HepG2 (cell line): Measurements from ENCODE around the gene FBXO24. TPM values are rescaled to one million over a fixed set of nuclear protein-coding genes. Genes with fewer than 3 reads are reported as not detected.

Experiments
- AGO1 ChIP-seq: fragments of 200-400 bp; formaldehyde crosslinking; IDR thresholded peaks from 2 replicates; pipeline ENCODE4 v1.6.1; 2017; ENCODE audit warnings: mild to moderate bottlenecking, low read depth, low read length, moderate library complexity; ENCODE audit not compliant: poor library complexity, severe bottlenecking
- CEBPG ChIP-seq: IDR thresholded peaks from 2 replicates; pipeline ENCODE4 v1.6.1; 2016
- CENPT ChIP-seq: sonication (generic); formaldehyde crosslinking; IDR thresholded peaks from 2 replicates; pipeline ENCODE4 v1.8.0; 2022; ENCODE audit warnings: low read depth, mild to moderate bottlenecking, moderate library complexity, missing genetic modification reagents
- DMAP1 ChIP-seq: IDR thresholded peaks from 2 replicates; pipeline ENCODE4 v1.6.1; 2016
- GATAD2A ChIP-seq: IDR thresholded peaks from 2 replicates; pipeline ENCODE4 v1.6.1; 2016
- GTF3A ChIP-seq: sonication (generic); formaldehyde crosslinking; conservative IDR thresholded peaks from 2 replicates; pipeline ENCODE4 v1.4.0; 2020; ENCODE audit warnings: mild to moderate bottlenecking, missing genetic modification reagents
- HCFC1 ChIP-seq: fragments of 150-350 bp; IDR thresholded peaks from 2 replicates; pipeline ENCODE4 v1.6.1; 2014; ENCODE audit warnings: low read depth, low read length
- HMGA1 ChIP-seq: sonication (generic); formaldehyde crosslinking; conservative IDR thresholded peaks from 2 replicates; pipeline ENCODE4 v1.4.0; 2020; ENCODE audit warnings: missing genetic modification reagents
- IRF2 ChIP-seq: IDR thresholded peaks from 2 replicates; pipeline ENCODE4 v1.6.1; 2018; ENCODE audit warnings: missing genetic modification reagents, missing compliant biosample characterization
- IRF9 ChIP-seq: sonication (generic); formaldehyde crosslinking; IDR thresholded peaks from 2 replicates; pipeline ENCODE4 v1.8.0; 2022; ENCODE audit warnings: missing genetic modification reagents, mild to moderate bottlenecking, borderline replicate concordance
- KAT7 ChIP-seq: IDR thresholded peaks from 2 replicates; pipeline ENCODE4 v1.6.1; 2018; ENCODE audit warnings: borderline replicate concordance, missing compliant biosample characterization
- MEIS2 ChIP-seq: sonication (generic); formaldehyde crosslinking; IDR thresholded peaks from 2 replicates; pipeline ENCODE4 v1.9.0; 2021; ENCODE audit warnings: mild to moderate bottlenecking, missing genetic modification reagents
- MTA3 ChIP-seq: sonication (generic); formaldehyde crosslinking; IDR thresholded peaks from 2 replicates; pipeline ENCODE4 v1.4.0; 2020; ENCODE audit warnings: missing genetic modification reagents
- MXI1 ChIP-seq: IDR thresholded peaks from 3 replicates; pipeline ENCODE4 v1.6.1; 2012; ENCODE audit warnings: low read depth, low read length, inconsistent platforms, borderline replicate concordance
- NFIC ChIP-seq: IDR thresholded peaks from 2 replicates; pipeline ENCODE4 v1.6.1; 2012; ENCODE audit warnings: mild to moderate bottlenecking, low read length, inconsistent platforms
- NR2C2 ChIP-seq: sonication (generic); formaldehyde crosslinking; IDR thresholded peaks from 2 replicates; pipeline ENCODE4 v1.4.0; 2020; ENCODE audit warnings: missing genetic modification reagents, mild to moderate bottlenecking, moderate library complexity, borderline replicate concordance
- NR2F2 ChIP-seq: IDR thresholded peaks from 2 replicates; pipeline ENCODE4 v1.6.1; 2012; ENCODE audit warnings: low read depth, inconsistent platforms, borderline replicate concordance
- RAD21 ChIP-seq: fragments of 450-650 bp; formaldehyde crosslinking; IDR thresholded peaks from 2 replicates; pipeline ENCODE4 v1.5.0; 2020; ENCODE audit warnings: mild to moderate bottlenecking
- RFX1 ChIP-seq: fragments of 450-650 bp; IDR thresholded peaks from 2 replicates; pipeline ENCODE4 v1.6.1; 2017
- SOX13 ChIP-seq, 3 experiments: fragments of 450-650 bp in 1 of 3; sonication (generic) in 1 of 3; formaldehyde crosslinking in 1 of 3; IDR thresholded peaks in 2 of 3; conservative IDR thresholded peaks in 1 of 3; 2 replicates each; pipeline versions ENCODE4 v1.5.0 to v1.6.1; 2016 to 2020; ENCODE audit warnings: antibody characterized with exemption in 1 of 3, mild to moderate bottlenecking in 1 of 3, missing compliant biosample characterization in 1 of 3, missing genetic modification reagents in 1 of 3, moderate library complexity in 1 of 3
- TAF15 ChIP-seq: fragments of 200-400 bp; formaldehyde crosslinking; IDR thresholded peaks from one replicate; pipeline ENCODE4 v1.6.1; 2018; ENCODE audit warnings: mild to moderate bottlenecking, low read depth, low read length; ENCODE audit not compliant: poor library complexity, severe bottlenecking
- ZBTB7A ChIP-seq: sonication (generic); formaldehyde crosslinking; IDR thresholded peaks from 2 replicates; pipeline ENCODE4 v1.8.0; 2022; ENCODE audit warnings: mild to moderate bottlenecking, missing genetic modification reagents
- ZBTB7B ChIP-seq: sonication (generic); formaldehyde crosslinking; IDR thresholded peaks from 2 replicates; pipeline ENCODE4 v1.4.0; 2020; ENCODE audit warnings: missing genetic modification reagents
- ZFP36L2 ChIP-seq: sonication (generic); formaldehyde crosslinking; IDR thresholded peaks from 2 replicates; pipeline ENCODE4 v1.4.0; 2020; ENCODE audit warnings: missing genetic modification reagents
- ZNF18 ChIP-seq: sonication (generic); formaldehyde crosslinking; IDR thresholded peaks from 2 replicates; pipeline ENCODE4 v1.8.0; 2022; ENCODE audit warnings: mild to moderate bottlenecking, missing genetic modification reagents; ENCODE audit not compliant: insufficient replicate concordance
- ZNF234 ChIP-seq: sonication (generic); formaldehyde crosslinking; conservative IDR thresholded peaks from 2 replicates; pipeline ENCODE4 v1.5.1; 2020; ENCODE audit warnings: mild to moderate bottlenecking, missing genetic modification reagents
- ZNF24 ChIP-seq: fragments of 450-650 bp; IDR thresholded peaks from 2 replicates; pipeline ENCODE4 v1.6.1; 2017; ENCODE audit warnings: antibody characterized with exemption, mild to moderate bottlenecking
- ZNF292 ChIP-seq: sonication (generic); formaldehyde crosslinking; IDR thresholded peaks from 2 replicates; pipeline ENCODE4 v1.8.1; 2022; ENCODE audit warnings: mild to moderate bottlenecking, low read depth, missing genetic modification reagents, borderline replicate concordance
- ZNF3 ChIP-seq: IDR thresholded peaks from 2 replicates; pipeline ENCODE4 v1.7.0; 2017; ENCODE audit warnings: inconsistent platforms
- ZNF44 ChIP-seq: sonication (generic); formaldehyde crosslinking; IDR thresholded peaks from 2 replicates; pipeline ENCODE4 v1.5.1; 2020; ENCODE audit warnings: mild to moderate bottlenecking, missing genetic modification reagents
- ZNF570 ChIP-seq: sonication (generic); formaldehyde crosslinking; IDR thresholded peaks from 2 replicates; pipeline ENCODE4 v1.4.0; 2020; ENCODE audit warnings: mild to moderate bottlenecking, missing genetic modification reagents, borderline replicate concordance
- ZNF615 ChIP-seq: sonication (generic); formaldehyde crosslinking; IDR thresholded peaks from 2 replicates; pipeline ENCODE4 v1.5.0; 2020; ENCODE audit warnings: mild to moderate bottlenecking, missing genetic modification reagents, borderline replicate concordance
- ZZZ3 ChIP-seq: sonication (generic); formaldehyde crosslinking; IDR thresholded peaks from 2 replicates; pipeline ENCODE4 v1.4.0; 2020; ENCODE audit warnings: missing genetic modification reagents, mild to moderate bottlenecking, borderline replicate concordance
- polyA plus RNA-seq, 8 experiments: library from polyadenylated mRNA; depleted of rRNA in 3 of 8; stranded (reverse) in 7 of 8; unstranded in 1 of 8; fragments of >200 nt; fragmentation: Illumina TruSeq in 4 of 8; extraction: Trizol in 4 of 8; gene quantifications; 2 replicates each; pipeline versions ENCODE4 v1.2.1 to v1.2.3, GENCODE V29; 2011 to 2016; ENCODE audit warnings: low read depth in 4 of 8, missing spikeins in 1 of 8, mixed read lengths in 1 of 8; ENCODE audit not compliant: insufficient read depth in 1 of 8
- total RNA-seq, 5 experiments: library from RNA; depleted of rRNA; stranded (reverse); fragments of >200 nt; fragmentation: Illumina TruSeq; extraction: Trizol; gene quantifications; 2 replicates each; pipeline ENCODE4 v1.2.3, GENCODE V29; 2016; ENCODE audit warnings: low read depth in 1 of 5

Gene FBXO24
- total and polyA plus RNA-seq, 2 of the 13 experiments (the other 11 are each of a cell fraction or from before 2014, with no cell fraction given) = 0.20 to 0.55 TPM

GRCh38 chr7:100572281-100572948 lies 13.7 kb upstream of the FBXO24 start (continued):
- peak; percentile 49; the same call in 1 of the 2 replicates for TF ChIP-seq ZBTB7B
- TF ChIP-seq ZNF24 = no peak
- TF ChIP-seq MEIS2 = no peak
- TF ChIP-seq ZFP36L2 = no peak
- no peak for TF ChIP-seq RFX1
- peak; percentile 99 for TF ChIP-seq AGO1
- TF ChIP-seq IRF9 = no peak
- TF ChIP-seq ZNF292 (CRISPR knock-in tag) = no peak
- TF ChIP-seq CEBPG (CRISPR knock-in tag) = no peak
- no peak for TF ChIP-seq CENPT
- TF ChIP-seq ZNF18 = no peak
- TF ChIP-seq KAT7 (CRISPR knock-in tag) = no peak
- TF ChIP-seq MTA3 = no peak
- TF ChIP-seq NR2F2 = no peak
- no peak for TF ChIP-seq MXI1
- TF ChIP-seq GTF3A (CRISPR knock-in tag) = no peak
- no peak for TF ChIP-seq ZBTB7A (CRISPR knock-in tag)
- peak; percentile 50 for TF ChIP-seq TAF15
- TF ChIP-seq NR2C2 (CRISPR knock-in tag) = no peak
- no peak for TF ChIP-seq ZNF615
- TF ChIP-seq IRF2 (CRISPR knock-in tag) = no peak
- TF ChIP-seq ZNF234 (CRISPR knock-in tag) = no peak
- no peak for TF ChIP-seq ZNF3 (CRISPR knock-in tag)
- TF ChIP-seq SOX13 (IDR thresholded peaks at IDR 0.05) = no peak
- 0 out of 4 replicates have a peak, but pooled peaks of 1 of the 2 experiments have one; percentile 23 for TF ChIP-seq SOX13 (CRISPR knock-in tag; conservative IDR thresholded peaks at IDR 0.05 in 1 of 2, IDR thresholded peaks at IDR 0.05 in 1 of 2)
- TF ChIP-seq ZNF44 = no peak
- TF ChIP-seq ZZZ3 = no peak
- no peak for TF ChIP-seq ZNF570 (CRISPR knock-in tag)
- no peak for TF ChIP-seq GATAD2A (CRISPR knock-in tag)
- TF ChIP-seq HCFC1 = no peak
- peak; percentile 33; the same call in 1 of the 2 replicates for TF ChIP-seq RAD21 (CRISPR knock-in tag)
- TF ChIP-seq DMAP1 = no peak
- TF ChIP-seq NFIC = no peak
- no peak for TF ChIP-seq HMGA1 (CRISPR knock-in tag)
